Measurements from ENCODE around the gene MESP1.

MESP1 gene

GRCh38 chr15:89775815-89776214 is 24.8 kb upstream of the MESP1 start:
- no peaks in the 10 kb centered on the region for H3K36me3 ChIP-seq (replicated peaks)
- in situ Hi-C loops (cut with MboI; ENCODE audit: low sequenced_read_pairs): no loop called here
- no peak for DNase-seq (ENCODE audit: low spot score in 2 of 2)
- H3K27me3 ChIP-seq (ENCODE audit: low read depth): no peaks in the 10 kb centered on the region
- no peaks in the 10 kb centered on the region for H3K9me3 ChIP-seq
- H3K4me3 ChIP-seq: no peak overlapping the region
- H3K4me1 ChIP-seq: peaks cover 3% of the 10 kb centered on the region

- Histone ChIP-seq H3K4me3 (no peak overlapping the region), H3K27me3 (ENCODE audit: low read depth) (no peaks in the 10 kb centered on the region), H3K4me1 (peaks cover 3% of the 10 kb centered on the region), H3K9me3 (no peaks in the 10 kb centered on the region), H3K36me3 (replicated peaks) (no peaks in the 10 kb centered on the region)
- no peak for DNase-seq (ENCODE audit: low spot score in 2 of 2)
- in situ Hi-C loops (cut with MboI; ENCODE audit: low sequenced_read_pairs): no loop called here
These were observed 23.4 kb upstream of the MESP1 start for GRCh38 chr15:89774492-89774891.

GRCh38 chr15:89772932-89773583 is 22.0 kb upstream of the MESP1 start:
- no peaks in the 10 kb centered on the region for H3K36me3 ChIP-seq (replicated peaks)
- no peaks in the 10 kb centered on the region for H3K27me3 ChIP-seq (ENCODE audit: low read depth)
- H3K4me3 ChIP-seq: no peak overlapping the region
- peaks cover 3% of the 10 kb centered on the region for H3K4me1 ChIP-seq
- no peaks in the 10 kb centered on the region for H3K9me3 ChIP-seq
- peak in 1 of 2 experiments; percentile 39 for DNase-seq (ENCODE audit: low spot score in 2 of 2)
- in situ Hi-C loops (cut with MboI; ENCODE audit: low sequenced_read_pairs): no loop called here

- Histone ChIP-seq H3K4me3 (no peak overlapping the region), H3K4me1 (no peaks in the 10 kb centered on the region; the same call in 1 of the 2 replicates), H3K36me3 (replicated peaks) (no peaks in the 10 kb centered on the region), H3K9me3 (no peaks in the 10 kb centered on the region), H3K27me3 (ENCODE audit: low read depth) (no peaks in the 10 kb centered on the region)
- in situ Hi-C loops (cut with MboI; ENCODE audit: low sequenced_read_pairs): no loop called here
- DNase-seq (ENCODE audit: low spot score in 2 of 2): no peak
These were observed 19.0 kb upstream of the MESP1 start for GRCh38 chr15:89770041-89770440.

GRCh38 chr15:89769366-89769765 is 18.3 kb upstream of the MESP1 start:
- Histone ChIP-seq H3K36me3 (replicated peaks) (no peaks in the 10 kb centered on the region), H3K27me3 (ENCODE audit: low read depth) (no peaks in the 10 kb centered on the region), H3K4me3 (no peak overlapping the region), H3K4me1 (no peaks in the 10 kb centered on the region; the same call in 1 of the 2 replicates), H3K9me3 (no peaks in the 10 kb centered on the region)
- no peak for DNase-seq (ENCODE audit: low spot score in 2 of 2)
- in situ Hi-C loops (cut with MboI; ENCODE audit: low sequenced_read_pairs): loop anchor here (10.0 kb wide), 1 partner anchor 305 kb away; no protein-coding TSS in a partner anchor

GRCh38 chr15:89768071-89768500 is 17.0 kb upstream of the MESP1 start:
- in situ Hi-C loops (cut with MboI; ENCODE audit: low sequenced_read_pairs): loop anchor here (10.0 kb wide), 1 partner anchor 307 kb away; no protein-coding TSS in a partner anchor
- DNase-seq (ENCODE audit: low spot score in 2 of 2): no peak
- H3K27me3 ChIP-seq (ENCODE audit: low read depth): no peaks in the 10 kb centered on the region
- H3K4me3 ChIP-seq: no peak overlapping the region
- H3K36me3 ChIP-seq (replicated peaks): no peaks in the 10 kb centered on the region
- no peaks in the 10 kb centered on the region; the same call in 1 of the 2 replicates for H3K4me1 ChIP-seq
- 0 out of 2 replicates have a peak, but pooled peaks cover 4% of the 10 kb centered on the region for H3K9me3 ChIP-seq

- H3K4me3 ChIP-seq: no peak overlapping the region
- H3K4me1 ChIP-seq: no peaks in the 10 kb centered on the region
- H3K36me3 ChIP-seq (replicated peaks): no peaks in the 10 kb centered on the region
- 0 out of 2 replicates have a peak, but pooled peaks cover 4% of the 10 kb centered on the region for H3K9me3 ChIP-seq
- no peak for DNase-seq (ENCODE audit: low spot score in 2 of 2)
- in situ Hi-C loops (cut with MboI; ENCODE audit: low sequenced_read_pairs): loop anchor here (10.0 kb wide), 1 partner anchor 307 kb away; no protein-coding TSS in a partner anchor
- H3K27me3 ChIP-seq (ENCODE audit: low read depth): no peaks in the 10 kb centered on the region
These were observed 16.4 kb upstream of the MESP1 start for GRCh38 chr15:89767411-89767915.

GRCh38 chr15:89766357-89767311 is 15.6 kb upstream of the MESP1 start:
- H3K9me3 ChIP-seq: 0 out of 2 replicates have a peak, but pooled peaks cover 4% of the 10 kb centered on the region
- no peaks in the 10 kb centered on the region for H3K4me1 ChIP-seq
- DNase-seq (ENCODE audit: low spot score in 2 of 2): no peak
- no peaks in the 10 kb centered on the region for H3K27me3 ChIP-seq (ENCODE audit: low read depth)
- in situ Hi-C loops (cut with MboI; ENCODE audit: low sequenced_read_pairs): loop anchor here (10.0 kb wide), 1 partner anchor 308 kb away; no protein-coding TSS in a partner anchor
- H3K4me3 ChIP-seq: no peak overlapping the region
- H3K36me3 ChIP-seq (replicated peaks): no peaks in the 10 kb centered on the region

GRCh38 chr15:89765694-89766093 is 14.6 kb upstream of the MESP1 start:
- in situ Hi-C loops (cut with MboI; ENCODE audit: low sequenced_read_pairs): loop anchor here (10.0 kb wide), 1 partner anchor 309 kb away; no protein-coding TSS in a partner anchor
- Histone ChIP-seq H3K27me3 (ENCODE audit: low read depth) (no peaks in the 10 kb centered on the region), H3K4me3 (no peak overlapping the region), H3K4me1 (no peaks in the 10 kb centered on the region), H3K36me3 (replicated peaks) (no peaks in the 10 kb centered on the region), H3K9me3 (0 out of 2 replicates have a peak, but pooled peaks cover 4% of the 10 kb centered on the region)
- DNase-seq (ENCODE audit: low spot score in 2 of 2): no peak

- Histone ChIP-seq H3K4me3 (no peak overlapping the region), H3K27me3 (ENCODE audit: low read depth) (no peaks in the 10 kb centered on the region), H3K4me1 (no peaks in the 10 kb centered on the region), H3K9me3 (0 out of 2 replicates have a peak, but pooled peaks cover 4% of the 10 kb centered on the region), H3K36me3 (replicated peaks) (no peaks in the 10 kb centered on the region)
- no peak for DNase-seq (ENCODE audit: low spot score in 2 of 2)
- in situ Hi-C loops (cut with MboI; ENCODE audit: low sequenced_read_pairs): loop anchor here (5.0 to 10.0 kb wide), 2 partner anchors 115 to 313 kb away; no protein-coding TSS in a partner anchor
These were observed 10.9 kb upstream of the MESP1 start for GRCh38 chr15:89761929-89762328.

GRCh38 chr15:89761009-89761831 is 10.2 kb upstream of the MESP1 start:
- H3K4me1 ChIP-seq: no peaks in the 10 kb centered on the region
- no peaks in the 10 kb centered on the region for H3K36me3 ChIP-seq (replicated peaks)
- H3K27me3 ChIP-seq (ENCODE audit: low read depth): no peaks in the 10 kb centered on the region
- in situ Hi-C loops (cut with MboI; ENCODE audit: low sequenced_read_pairs): loop anchor here (5.0 to 10.0 kb wide), 2 partner anchors 116 to 314 kb away; no protein-coding TSS in a partner anchor
- 0 out of 2 replicates have a peak, but pooled peaks cover 4% of the 10 kb centered on the region for H3K9me3 ChIP-seq
- no peak for DNase-seq (ENCODE audit: low spot score in 2 of 2)
- no peak overlapping the region for H3K4me3 ChIP-seq

- H3K4me3 ChIP-seq: no peak overlapping the region
- H3K36me3 ChIP-seq (replicated peaks): no peaks in the 10 kb centered on the region
- H3K27me3 ChIP-seq (ENCODE audit: low read depth): no peaks in the 10 kb centered on the region
- H3K9me3 ChIP-seq: 0 out of 2 replicates have a peak, but pooled peaks cover 4% of the 10 kb centered on the region
- no peaks in the 10 kb centered on the region for H3K4me1 ChIP-seq
- peak; percentile 51 to 90 for DNase-seq (ENCODE audit: low spot score in 2 of 2)
- in situ Hi-C loops (cut with MboI; ENCODE audit: low sequenced_read_pairs): loop anchor here (5.0 to 10.0 kb wide), 2 partner anchors 117 to 314 kb away; no protein-coding TSS in a partner anchor
These were observed 9.4 kb upstream of the MESP1 start for GRCh38 chr15:89760303-89761008.
